Fibroblast of the aortic adventitia (primary cell): ENCODE results near the gene PRKCD. TPM values are rescaled to one million over a fixed set of nuclear protein-coding genes. Genes with fewer than 3 reads are reported as not detected.
"Not testable (repeated sequence)": the region's sequence is repeated elsewhere in the genome, so short reads cannot be mapped to it uniquely, and the experiment has no call there.

Experiments used
- DNase-seq: peaks from one replicate; pipeline ENCODE4 v3.0.0-alpha.2; 2010; ENCODE audit warnings: low read depth
- H3K4me3 ChIP-seq: 2 replicates; pipeline ENCODE4 v1.5.1; 2011; ENCODE audit warnings: low read depth, mild to moderate bottlenecking, control low read depth, low read length, moderate library complexity
- CTCF ChIP-seq: IDR thresholded peaks from 2 replicates; pipeline ENCODE4 v1.5.1; 2011; ENCODE audit warnings: mild to moderate bottlenecking, low read length, control low read depth, inconsistent platforms; ENCODE audit not compliant: insufficient read depth
- total RNA-seq: library from RNA; depleted of rRNA; stranded (reverse); fragments of >200 nt; gene quantifications from 2 replicates; pipeline ENCODE4 v1.2.3, GENCODE V29; 2012; ENCODE audit warnings: low replicate concordance

Gene PRKCD
- total RNA-seq, 1 donor, result 2.9 TPM

GRCh38 chr3:53146319-53146891 is 14.6 kb upstream of the PRKCD start:
- no peak for TF ChIP-seq CTCF
- DNase-seq, result no peak
- no peak overlapping the region for H3K4me3 ChIP-seq

- no peak for DNase-seq
- no peak for TF ChIP-seq CTCF
- H3K4me3 ChIP-seq, result no peak overlapping the region
Observed at GRCh38 chr3:53147151-53147902, 13.7 kb upstream of the PRKCD start.

GRCh38 chr3:53147903-53148400 is 13.1 kb upstream of the PRKCD start:
- no peak for DNase-seq
- no peak overlapping the region for H3K4me3 ChIP-seq
- TF ChIP-seq CTCF, result no peak

- no peak for DNase-seq
- no peak for TF ChIP-seq CTCF
- no peak overlapping the region for H3K4me3 ChIP-seq
Observed at GRCh38 chr3:53149006-53149690, 11.9 kb upstream of the PRKCD start.

GRCh38 chr3:53149699-53150098 is 11.3 kb upstream of the PRKCD start:
- TF ChIP-seq CTCF, result no peak
- no peak overlapping the region for H3K4me3 ChIP-seq
- DNase-seq, result no peak

GRCh38 chr3:53150247-53151085 is 10.5 kb upstream of the PRKCD start:
- no peak overlapping the region for H3K4me3 ChIP-seq
- TF ChIP-seq CTCF, result no peak
- DNase-seq, result peak; percentile 56

- H3K4me3 ChIP-seq, DNase-seq: not testable (repeated sequence)
Observed at GRCh38 chr3:53151086-53151438, 9.9 kb upstream of the PRKCD start.
